ENCODE measurements around the gene ARL2BP. TPM values are rescaled to one million over a fixed set of nuclear protein-coding genes. Genes with fewer than 3 reads are reported as not detected.
"Not testable (repeated sequence)": the region's sequence is repeated elsewhere in the genome, so short reads cannot be mapped to it uniquely, and the experiment has no call there.

The ARL2BP gene
- total RNA-seq, 2 donors from 2014 or later = 56.4 to 80.4 TPM

DNA sequence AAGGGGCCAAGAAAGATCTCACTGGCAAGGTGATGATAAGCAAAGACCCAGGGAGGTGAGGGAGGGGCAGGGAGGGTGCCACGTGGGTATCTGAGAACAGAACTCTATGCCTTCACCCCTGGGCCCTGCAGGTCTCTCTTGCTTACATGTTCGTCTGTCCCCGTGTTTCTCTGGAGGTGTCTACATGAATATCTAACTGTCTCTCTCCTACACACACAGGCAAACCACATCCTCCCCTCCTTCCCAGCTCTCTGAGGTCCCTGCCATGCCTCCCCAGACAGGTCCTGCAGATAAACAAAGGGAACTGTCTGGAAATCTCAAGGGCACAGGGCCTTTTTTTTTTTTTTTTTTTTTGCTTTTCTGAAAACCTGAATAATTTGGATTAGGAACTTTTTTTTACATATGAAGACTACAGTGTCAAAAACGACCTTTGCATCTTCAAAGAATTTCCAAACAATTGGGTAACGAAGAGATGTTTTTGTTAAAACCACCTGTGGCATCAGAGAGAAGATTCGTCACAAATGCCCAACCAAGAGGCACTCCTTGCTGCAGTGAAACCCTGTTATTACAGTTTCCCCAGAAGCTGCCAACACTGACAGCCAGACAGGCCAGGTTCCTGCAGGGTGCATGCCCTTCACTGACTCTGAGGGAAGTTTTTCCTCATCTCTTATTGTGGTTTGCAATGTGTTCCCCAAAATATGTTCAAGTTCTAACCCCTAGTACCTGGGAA, 21.6 kb downstream of the ARL2BP start:
- Histone ChIP-seq H3K27me3 (no peaks in the 10 kb centered on the region), H3K9me3 (no peaks in the 10 kb centered on the region), H3K36me3 (no peaks in the 10 kb centered on the region), H3K27ac (peak overlapping the region; percentile 68 to 72), H3K4me1 (peaks cover 0 to 47% of the 10 kb centered on the region in 2 donors), H3K4me3 (peak overlapping the region in 1 of 2 donors; percentile 7)
- TF ChIP-seq CTCF (IDR thresholded peaks at IDR 0.05) = no peak
- no peak for DNase-seq (ENCODE audit: low spot score)

DNA sequence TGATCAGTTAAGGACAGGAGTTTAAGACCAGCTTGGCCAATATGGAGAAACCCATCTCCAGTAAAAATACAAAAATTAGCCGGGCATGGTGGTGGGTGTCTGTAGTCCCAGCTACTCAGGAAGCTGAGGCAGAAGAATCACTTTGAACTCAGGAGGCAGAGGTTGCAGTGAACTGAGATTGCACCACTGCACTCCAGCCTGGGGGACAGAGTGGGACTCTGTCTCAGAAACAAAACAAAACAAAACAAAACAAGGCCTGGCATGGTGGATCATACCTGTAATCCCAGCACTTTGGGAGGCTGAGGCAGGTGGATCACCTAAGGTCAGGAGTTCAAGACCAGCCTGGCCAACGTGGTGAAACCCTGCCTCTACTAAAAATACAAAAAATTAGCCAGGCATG, 22.3 kb downstream of the ARL2BP start:
- H3K36me3 ChIP-seq; H3K27me3 ChIP-seq; H3K9me3 ChIP-seq; H3K4me3 ChIP-seq; DNase-seq (ENCODE audit: low spot score): not testable (repeated sequence)
- H3K4me1 ChIP-seq = peaks cover 0 to 47% of the 10 kb centered on the region in 2 donors
- H3K27ac ChIP-seq = peak overlapping the region; percentile 68 to 72

- peak; percentile 84 for DNase-seq (ENCODE audit: low spot score)
- no peak for TF ChIP-seq CTCF (IDR thresholded peaks at IDR 0.05)
- no peaks in the 10 kb centered on the region for H3K36me3 ChIP-seq
- H3K27ac ChIP-seq = peak overlapping the region; percentile 55 to 68
- H3K9me3 ChIP-seq = no peaks in the 10 kb centered on the region
- peaks cover 0 to 47% of the 10 kb centered on the region in 2 donors for H3K4me1 ChIP-seq
- no peak overlapping the region for H3K4me3 ChIP-seq
- no peaks in the 10 kb centered on the region for H3K27me3 ChIP-seq
Measured at GRCh38 chr16:57268804-57269800, 24.0 kb downstream of the ARL2BP start.

DNA sequence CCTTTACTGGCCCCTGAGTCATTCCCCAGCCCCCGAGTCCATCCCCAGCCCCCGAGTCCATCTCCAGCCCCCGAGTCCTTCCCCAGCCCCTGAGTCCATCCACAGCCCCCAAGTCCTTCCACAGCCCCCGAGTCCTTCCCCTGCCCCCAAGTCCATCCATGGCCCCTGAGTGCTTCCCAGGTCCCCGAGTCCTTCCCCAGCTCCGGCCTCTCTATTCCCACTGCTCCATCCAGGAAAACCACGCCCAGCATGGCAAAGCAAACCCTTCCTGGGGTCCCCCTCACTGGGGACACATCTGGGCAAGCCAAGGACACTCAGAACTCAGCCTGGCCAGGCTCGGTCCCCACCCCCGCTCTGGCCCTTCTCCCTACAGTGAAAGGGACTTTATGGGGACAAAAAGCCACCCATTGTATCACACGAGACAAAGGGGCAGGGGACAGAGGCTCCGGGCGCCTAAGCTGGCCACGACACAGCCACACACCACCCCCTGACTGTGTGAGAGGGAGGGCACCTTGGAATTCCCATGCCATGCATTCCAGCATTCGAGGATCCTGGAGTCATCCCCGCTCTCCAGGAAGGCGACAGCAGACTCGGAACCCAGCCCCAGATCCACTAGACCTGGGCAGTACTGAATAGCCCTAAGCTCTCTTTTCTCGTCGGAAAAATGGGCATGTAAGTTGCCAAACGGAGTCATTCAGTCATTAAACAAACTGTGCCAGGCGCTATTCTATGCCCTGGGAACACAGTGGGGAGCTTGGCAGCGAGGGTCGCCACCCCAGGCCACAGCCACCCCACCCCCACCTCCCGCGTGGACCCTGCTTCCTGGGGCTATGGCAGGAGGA, 25.4 kb downstream of the ARL2BP start:
- TF ChIP-seq CTCF (IDR thresholded peaks at IDR 0.05) = no peak
- Histone ChIP-seq H3K9me3 (no peaks in the 10 kb centered on the region), H3K4me1 (peaks cover 0 to 46% of the 10 kb centered on the region in 2 donors), H3K4me3 (no peak overlapping the region), H3K36me3 (no peaks in the 10 kb centered on the region), H3K27me3 (no peaks in the 10 kb centered on the region), H3K27ac (peak overlapping the region in 1 of 2 donors; percentile 68)
- no peak for DNase-seq (ENCODE audit: low spot score)

GRCh38 chr16:57271063-57271345, 25.9 kb downstream of the ARL2BP start:
- peaks cover 0 to 41% of the 10 kb centered on the region in 2 donors for H3K4me1 ChIP-seq
- DNase-seq (ENCODE audit: low spot score) = no peak
- H3K9me3 ChIP-seq = no peaks in the 10 kb centered on the region
- no peak overlapping the region for H3K27ac ChIP-seq
- no peak for TF ChIP-seq CTCF (IDR thresholded peaks at IDR 0.05)
- H3K4me3 ChIP-seq = no peak overlapping the region
- no peaks in the 10 kb centered on the region for H3K27me3 ChIP-seq
- no peaks in the 10 kb centered on the region for H3K36me3 ChIP-seq

All from right atrium auricular region (tissue), 2 donors.